ENCODE results near the gene NR1D2. TPM values are rescaled to one million over a fixed set of nuclear protein-coding genes. Genes with fewer than 3 reads are reported as not detected.

Gene NR1D2
- total and polyA plus RNA-seq, 2 donors (not counting 1 experiment from before 2014, with no cell fraction given) = 9.9 to 58.2 TPM

GRCh38 chr3:24012589-24013269 lies 67.6 kb downstream of the NR1D2 start:
- ATAC-seq (ENCODE audit: low read depth) (no peak), DNase-seq (no peak)
- ChIA-PET POLR2A (no interaction called here), CTCF (no interaction called here)
- H4K20me1 ChIP-seq (ENCODE audit: control insufficient read depth, insufficient read depth, low read length, poor library complexity, severe bottlenecking) = no peaks in the 10 kb centered on the region
- H3K36me3 ChIP-seq (replicated peaks in 1 of 2; ENCODE audit: control extremely low read depth in 1 of 2, control insufficient read depth in 1 of 2, extremely low read depth in 1 of 2, insufficient read depth in 2 of 2, low read length in 1 of 2) = no peaks in the 10 kb centered on the region
- TF ChIP-seq CTCF (IDR thresholded peaks at IDR 0.05) (no peak), EZH2 (IDR thresholded peaks at IDR 0.05; ENCODE audit: borderline replicate concordance, insufficient read depth, low read depth, low read length, poor library complexity, severe bottlenecking) (no peak)
- no peak overlapping the region for H3K27ac ChIP-seq (ENCODE audit: low read length in 2 of 2)
- no peak overlapping the region for H3K4me3 ChIP-seq (ENCODE audit: control extremely low read depth in 1 of 5, extremely low read depth in 1 of 5, insufficient read depth in 1 of 5, low read depth in 2 of 5, low read length in 4 of 5)
- Mint-ChIP-seq H3K4me3 (no peak overlapping the region), H3K4me1 (no peaks in the 10 kb centered on the region), H3K9me3 (ENCODE audit: insufficient read depth) (no peaks in the 10 kb centered on the region), H3K27me3 (peaks cover 8% of the 10 kb centered on the region), H3K27ac (no peak overlapping the region)
- H3K4me1 ChIP-seq (ENCODE audit: control insufficient read depth in 2 of 2, insufficient read depth in 2 of 2, low read length in 2 of 2) = no peaks in the 10 kb centered on the region
- no peak overlapping the region for H2AFZ ChIP-seq (ENCODE audit: insufficient read depth, low read depth, low read length, poor library complexity, severe bottlenecking)
- no peaks in the 10 kb centered on the region for H3K79me2 ChIP-seq (ENCODE audit: control insufficient read depth, insufficient read depth, low read length)
- H3K4me2 ChIP-seq (replicated peaks; ENCODE audit: low read depth, low read length, poor library complexity, severe bottlenecking) = no peak overlapping the region
- H3K9me3 ChIP-seq (ENCODE audit: control extremely low read depth in 1 of 3, control insufficient read depth in 2 of 3, insufficient read depth in 1 of 3, low read length in 2 of 3) = no peaks in the 10 kb centered on the region
- intact Hi-C loops (cut with micrococcal nuclease) = no loop called here
- no peak overlapping the region for H3K9ac ChIP-seq (ENCODE audit: low read length)
- H3K27me3 ChIP-seq (replicated peaks in 1 of 4; ENCODE audit: control extremely low read depth in 1 of 4, control insufficient read depth in 3 of 4, insufficient read depth in 4 of 4, low read length in 3 of 4) = no peaks in the 10 kb centered on the region
- 11% methylated on average over 1 of the region's 2 CpGs for whole genome bisulfite sequencing (ENCODE audit: insufficient coverage)

- Histone ChIP-seq H3K27me3 (replicated peaks in 1 of 4; ENCODE audit: control extremely low read depth in 1 of 4, control insufficient read depth in 3 of 4, insufficient read depth in 4 of 4, low read length in 3 of 4) (no peaks in the 10 kb centered on the region), H3K9me3 (ENCODE audit: control extremely low read depth in 1 of 3, control insufficient read depth in 2 of 3, insufficient read depth in 1 of 3, low read length in 2 of 3) (no peaks in the 10 kb centered on the region), H3K9ac (ENCODE audit: low read length) (no peak overlapping the region), H2AFZ (ENCODE audit: insufficient read depth, low read depth, low read length, poor library complexity, severe bottlenecking) (no peak overlapping the region), H3K36me3 (replicated peaks in 1 of 2; ENCODE audit: control extremely low read depth in 1 of 2, control insufficient read depth in 1 of 2, extremely low read depth in 1 of 2, insufficient read depth in 2 of 2, low read length in 1 of 2) (no peaks in the 10 kb centered on the region), H3K27ac (ENCODE audit: low read length in 2 of 2) (no peak overlapping the region), H3K4me2 (replicated peaks; ENCODE audit: low read depth, low read length, poor library complexity, severe bottlenecking) (no peak overlapping the region), H3K4me1 (ENCODE audit: control insufficient read depth in 2 of 2, insufficient read depth in 2 of 2, low read length in 2 of 2) (no peaks in the 10 kb centered on the region), H4K20me1 (ENCODE audit: control insufficient read depth, insufficient read depth, low read length, poor library complexity, severe bottlenecking) (no peaks in the 10 kb centered on the region), H3K4me3 (ENCODE audit: control extremely low read depth in 1 of 5, extremely low read depth in 1 of 5, insufficient read depth in 1 of 5, low read depth in 2 of 5, low read length in 4 of 5) (no peak overlapping the region), H3K79me2 (ENCODE audit: control insufficient read depth, insufficient read depth, low read length) (no peaks in the 10 kb centered on the region)
- H3K4me1 Mint-ChIP-seq = no peaks in the 10 kb centered on the region
- POLR2A ChIA-PET = no interaction called here
- no peak for ATAC-seq (ENCODE audit: low read depth)
- no peaks in the 10 kb centered on the region for H3K9me3 Mint-ChIP-seq (ENCODE audit: insufficient read depth)
- no peak overlapping the region for H3K4me3 Mint-ChIP-seq
- intact Hi-C loops (cut with micrococcal nuclease) = no loop called here
- DNase-seq = no peak
- no peak overlapping the region for H3K27ac Mint-ChIP-seq
- TF ChIP-seq CTCF (IDR thresholded peaks at IDR 0.05) = no peak
- no peak for TF ChIP-seq EZH2 (IDR thresholded peaks at IDR 0.05; ENCODE audit: borderline replicate concordance, insufficient read depth, low read depth, low read length, poor library complexity, severe bottlenecking)
- CTCF ChIA-PET = no interaction called here
- peaks cover 8% of the 10 kb centered on the region for H3K27me3 Mint-ChIP-seq
These were observed 72.2 kb downstream of the NR1D2 start for GRCh38 chr3:24017305-24017704.
